Lung (tissue), 12 donors: ENCODE results near the gene SAP30BP. TPM values are rescaled to one million over a fixed set of nuclear protein-coding genes. Genes with fewer than 3 reads are reported as not detected.

Source experiments
- ATAC-seq: fragments of 200-7000 bp; cut with Tn5 transposase; one replicate; pipeline ENCODE4 v1.9.1; 2020; ENCODE audit warnings: moderate number of reproducible peaks; ENCODE audit not compliant: insufficient read depth, low FRiP score
- DNase-seq, 3 donors: peaks; one replicate each; pipeline ENCODE4 v3.0.0-alpha.2; 2013 to 2017
- H3K27ac ChIP-seq, 2 donors: one replicate each; pipeline ENCODE4 v1.5.1; 2013; ENCODE audit warnings: mild to moderate bottlenecking in 2 of 2, moderate library complexity in 2 of 2, control low read depth in 1 of 2, inconsistent platforms in 1 of 2, low read depth in 1 of 2, low read length in 1 of 2
- H3K27me3 ChIP-seq, 3 donors: one replicate each; pipeline ENCODE4 v1.5.1; 2013; ENCODE audit warnings: low read length in 2 of 3; ENCODE audit not compliant: control insufficient read depth in 3 of 3, insufficient read depth in 3 of 3
- H3K36me3 ChIP-seq, 4 donors: one replicate each; pipeline ENCODE4 v1.5.1; 2013; ENCODE audit warnings: low read length in 4 of 4, mild to moderate bottlenecking in 1 of 4, moderate library complexity in 1 of 4; ENCODE audit not compliant: control insufficient read depth in 4 of 4, insufficient read depth in 4 of 4
- H3K4me1 ChIP-seq, 5 donors: one replicate each; pipeline ENCODE4 v1.5.1; 2013; ENCODE audit warnings: low read length in 5 of 5, mild to moderate bottlenecking in 2 of 5, moderate library complexity in 1 of 5; ENCODE audit not compliant: control insufficient read depth in 5 of 5, insufficient read depth in 5 of 5
- H3K4me3 ChIP-seq: one replicate; pipeline ENCODE4 v1.5.1; 2013; ENCODE audit warnings: mild to moderate bottlenecking, control low read depth, moderate library complexity
- H3K9ac ChIP-seq, 2 donors: one replicate each; pipeline ENCODE4 v1.5.1; 2013; ENCODE audit warnings: low read length in 2 of 2, control low read depth in 1 of 2; ENCODE audit not compliant: insufficient read depth in 1 of 2
- H3K9me3 ChIP-seq, 4 donors: one replicate each; pipeline ENCODE4 v1.5.1; 2013; ENCODE audit warnings: low read length in 3 of 4, mild to moderate bottlenecking in 1 of 4, moderate library complexity in 1 of 4; ENCODE audit not compliant: control insufficient read depth in 4 of 4, insufficient read depth in 3 of 4
- WGBS, 2 donors: extraction: QIAGEN DNeasy Blood & Tissue Kit; methylation state at CpG; one replicate each; pipeline ENCODE4 v1.1.7; 2013; 5-methylcytosine and 5-hydroxymethylcytosine counted together
- polyA plus RNA-seq, 2 donors: library from polyadenylated mRNA; stranded (reverse); fragments of 200-250 nt; gene quantifications; one replicate each; pipeline ENCODE4 v1.2.1, GENCODE V29; 2013
- total RNA-seq, 2 donors: library from RNA; depleted of rRNA in 1 of 2; stranded (reverse); fragments of >200 nt in 1 of 2; gene quantifications; one replicate each; pipeline ENCODE4 v1.2.1, GENCODE V29; 2014 to 2021
- TF ChIP-seq, protein P1 (sequence below): IDR thresholded peaks from 2 replicates; pipeline ENCODE4 v1.5.1; 2012; ENCODE audit warnings: mild to moderate bottlenecking; ENCODE audit errors: control extremely low read depth, extremely low read depth
- donor health status: control.
- donor health status: control.
- donor health status: Bipolar disorder and iron deficiency.
- donor health status: healthy.
- donor health status: DM: yes; HTN: yes; CAD: no.

SAP30BP gene
- total and polyA plus RNA-seq, 4 donors, result 46.5 to 82.9 (median 77.3) TPM

DNA sequence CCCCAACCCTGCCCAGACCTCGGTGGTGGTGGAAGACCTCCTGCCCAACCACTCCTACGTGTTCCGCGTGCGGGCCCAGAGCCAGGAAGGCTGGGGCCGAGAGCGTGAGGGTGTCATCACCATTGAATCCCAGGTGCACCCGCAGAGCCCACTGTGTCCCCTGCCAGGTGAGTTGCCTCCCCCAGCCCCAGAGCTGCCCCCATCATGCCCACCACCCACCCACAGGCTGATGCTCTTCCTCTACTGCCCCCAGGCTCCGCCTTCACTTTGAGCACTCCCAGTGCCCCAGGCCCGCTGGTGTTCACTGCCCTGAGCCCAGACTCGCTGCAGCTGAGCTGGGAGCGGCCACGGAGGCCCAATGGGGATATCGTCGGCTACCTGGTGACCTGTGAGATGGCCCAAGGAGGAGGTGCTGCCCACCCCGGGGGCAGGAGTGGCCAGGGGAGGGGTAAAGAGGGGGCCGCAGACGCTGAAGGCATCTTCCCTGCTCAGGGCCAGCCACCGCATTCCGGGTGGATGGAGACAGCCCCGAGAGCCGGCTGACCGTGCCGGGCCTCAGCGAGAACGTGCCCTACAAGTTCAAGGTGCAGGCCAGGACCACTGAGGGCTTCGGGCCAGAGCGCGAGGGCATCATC is 89.4 kb downstream of the SAP30BP start:
- Histone ChIP-seq H3K4me3 (no peak overlapping the region), H3K27me3 (no peaks in the 10 kb centered on the region), H3K9ac (no peak overlapping the region), H3K4me1 (peaks cover 0 to 14% (median 2%) of the 10 kb centered on the region in 5 donors), H3K27ac (no peak overlapping the region), H3K36me3 (peaks cover 0 to 22% (median 0%) of the 10 kb centered on the region in 4 donors), H3K9me3 (peaks cover 0 to 2% (median 0%) of the 10 kb centered on the region in 4 donors)
- DNase-seq, result no peak
- TF ChIP-seq, protein P1, sequence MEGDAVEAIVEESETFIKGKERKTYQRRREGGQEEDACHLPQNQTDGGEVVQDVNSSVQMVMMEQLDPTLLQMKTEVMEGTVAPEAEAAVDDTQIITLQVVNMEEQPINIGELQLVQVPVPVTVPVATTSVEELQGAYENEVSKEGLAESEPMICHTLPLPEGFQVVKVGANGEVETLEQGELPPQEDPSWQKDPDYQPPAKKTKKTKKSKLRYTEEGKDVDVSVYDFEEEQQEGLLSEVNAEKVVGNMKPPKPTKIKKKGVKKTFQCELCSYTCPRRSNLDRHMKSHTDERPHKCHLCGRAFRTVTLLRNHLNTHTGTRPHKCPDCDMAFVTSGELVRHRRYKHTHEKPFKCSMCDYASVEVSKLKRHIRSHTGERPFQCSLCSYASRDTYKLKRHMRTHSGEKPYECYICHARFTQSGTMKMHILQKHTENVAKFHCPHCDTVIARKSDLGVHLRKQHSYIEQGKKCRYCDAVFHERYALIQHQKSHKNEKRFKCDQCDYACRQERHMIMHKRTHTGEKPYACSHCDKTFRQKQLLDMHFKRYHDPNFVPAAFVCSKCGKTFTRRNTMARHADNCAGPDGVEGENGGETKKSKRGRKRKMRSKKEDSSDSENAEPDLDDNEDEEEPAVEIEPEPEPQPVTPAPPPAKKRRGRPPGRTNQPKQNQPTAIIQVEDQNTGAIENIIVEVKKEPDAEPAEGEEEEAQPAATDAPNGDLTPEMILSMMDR, result no peak
- WGBS, 2 donors, result 93 to 94% methylated on average over 26 to 28 of the region's 29 CpGs
- ATAC-seq, result no peak

DNA sequence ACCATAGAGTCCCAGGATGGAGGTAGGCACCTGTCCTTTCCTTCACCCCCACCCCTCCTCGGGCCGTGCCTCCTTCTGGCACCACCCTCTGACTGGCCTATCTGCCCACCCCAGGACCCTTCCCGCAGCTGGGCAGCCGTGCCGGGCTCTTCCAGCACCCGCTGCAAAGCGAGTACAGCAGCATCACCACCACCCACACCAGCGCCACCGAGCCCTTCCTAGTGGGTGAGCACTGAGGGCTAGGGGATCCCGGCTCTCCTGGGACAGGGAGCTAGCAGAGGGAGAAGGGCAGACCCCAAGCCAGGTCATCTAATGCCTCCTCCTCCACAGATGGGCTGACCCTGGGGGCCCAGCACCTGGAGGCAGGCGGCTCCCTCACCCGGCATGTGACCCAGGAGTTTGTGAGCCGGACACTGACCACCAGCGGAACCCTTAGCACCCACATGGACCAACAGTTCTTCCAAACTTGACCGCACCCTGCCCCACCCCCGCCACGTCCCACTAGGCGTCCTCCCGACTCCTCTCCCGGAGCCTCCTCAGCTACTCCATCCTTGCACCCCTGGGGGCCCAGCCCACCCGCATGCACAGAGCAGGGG is 90.0 kb downstream of the SAP30BP start:
- Histone ChIP-seq H3K36me3 (peaks cover 0 to 22% (median 0%) of the 10 kb centered on the region in 4 donors), H3K4me1 (peaks cover 0 to 14% (median 2%) of the 10 kb centered on the region in 5 donors), H3K27ac (no peak overlapping the region), H3K4me3 (no peak overlapping the region), H3K27me3 (no peaks in the 10 kb centered on the region), H3K9me3 (peaks cover 0 to 2% (median 0%) of the 10 kb centered on the region in 4 donors), H3K9ac (no peak overlapping the region)
- ATAC-seq (no peak), DNase-seq (no peak)
- WGBS, 2 donors, result 90 to 93% methylated on average over 21 of the region's 21 CpGs
- TF ChIP-seq, protein P1, result no peak

Other genes with a start within 250 kb of the SAP30BP start
- 10 to 100 TPM; 60.2 to 82.3 TPM for gene TMEM94, start 210.7 kb upstream of the SAP30BP start, total RNA-seq
- 10 to 100 TPM; 40.0 to 46.4 TPM for gene TMEM94, start 210.7 kb upstream of the SAP30BP start, polyA plus RNA-seq
- gene CASKIN2, start 151.8 kb upstream of the SAP30BP start, total RNA-seq, result 10 to 100 TPM; 44.1 to 81.5 TPM
- gene CASKIN2, start 151.8 kb upstream of the SAP30BP start, polyA plus RNA-seq, result 10 to 100 TPM; 22.3 to 26.1 TPM
- gene TSEN54, start 150.8 kb upstream of the SAP30BP start, total RNA-seq, result 10 to 100 TPM; 18.4 to 22.4 TPM
- 10 to 100 TPM; 20.9 to 36.5 TPM for gene TSEN54, start 150.8 kb upstream of the SAP30BP start, polyA plus RNA-seq
- 100 to 1,000 TPM; 103 to 199 TPM for gene LLGL2, start 141.6 kb upstream of the SAP30BP start, total RNA-seq
- 100 to 1,000 TPM in 1 of 2 donors, 10 to 100 TPM in 1; 80.5 to 195 TPM for gene LLGL2, start 141.6 kb upstream of the SAP30BP start, polyA plus RNA-seq
- gene MYO15B, start 79.5 kb upstream of the SAP30BP start, total RNA-seq, result 100 to 1,000 TPM; 194 to 197 TPM
- gene MYO15B, start 79.5 kb upstream of the SAP30BP start, polyA plus RNA-seq, result 100 to 1,000 TPM in 1 of 2 donors, 10 to 100 TPM in 1; 84.5 to 141 TPM
- 1 to 10 TPM; 5.5 to 7.5 TPM for gene SMIM5, start 33.9 kb upstream of the SAP30BP start, total RNA-seq
- gene SMIM5, start 33.9 kb upstream of the SAP30BP start, polyA plus RNA-seq, result 1 to 10 TPM; 2.2 to 2.3 TPM
- 10 to 100 TPM; 31.2 to 32.5 TPM for gene RECQL5, start 184 bp upstream of the SAP30BP start, total RNA-seq
- gene RECQL5, start 184 bp upstream of the SAP30BP start, polyA plus RNA-seq, result 10 to 100 TPM; 16.4 to 28.5 TPM
- gene ITGB4, start 54.1 kb downstream of the SAP30BP start, total RNA-seq, result 10 to 100 TPM; 11.1 to 47.8 TPM
- 10 to 100 TPM; 11.4 to 18.1 TPM for gene ITGB4, start 54.1 kb downstream of the SAP30BP start, polyA plus RNA-seq
- gene GALK1, start 97.9 kb downstream of the SAP30BP start, total RNA-seq, result 10 to 100 TPM; 23.0 to 52.9 TPM
- gene GALK1, start 97.9 kb downstream of the SAP30BP start, polyA plus RNA-seq, result 10 to 100 TPM; 35.2 to 70.5 TPM
- gene UNK, start 117.5 kb downstream of the SAP30BP start, total RNA-seq, result 10 to 100 TPM; 32.8 to 72.4 TPM
- gene UNK, start 117.5 kb downstream of the SAP30BP start, polyA plus RNA-seq, result 10 to 100 TPM; 15.5 to 18.7 TPM
- 100 to 1,000 TPM in 1 of 2 donors, 10 to 100 TPM in 1; 56.6 to 110 TPM for gene UNC13D, start 177.1 kb downstream of the SAP30BP start, total RNA-seq
- 10 to 100 TPM; 61.2 to 85.2 TPM for gene UNC13D, start 177.1 kb downstream of the SAP30BP start, polyA plus RNA-seq
- gene WBP2, start 188.0 kb downstream of the SAP30BP start, total RNA-seq, result 100 to 1,000 TPM in 1 of 2 donors, 10 to 100 TPM in 1; 67.2 to 127 TPM
- gene WBP2, start 188.0 kb downstream of the SAP30BP start, polyA plus RNA-seq, result 100 to 1,000 TPM; 143 to 195 TPM
- gene TRIM47, start 211.2 kb downstream of the SAP30BP start, total RNA-seq, result 10 to 100 TPM; 23.5 to 78.3 TPM
- 10 to 100 TPM; 22.9 to 32.4 TPM for gene TRIM47, start 211.2 kb downstream of the SAP30BP start, polyA plus RNA-seq
- 10 to 100 TPM; 12.7 to 32.9 TPM for gene TRIM65, start 229.6 kb downstream of the SAP30BP start, total RNA-seq
- 10 to 100 TPM; 14.6 to 27.8 TPM for gene TRIM65, start 229.6 kb downstream of the SAP30BP start, polyA plus RNA-seq
- gene MRPL38, start 237.5 kb downstream of the SAP30BP start, total RNA-seq, result 100 to 1,000 TPM in 1 of 2 donors, 10 to 100 TPM in 1; 47.8 to 105 TPM
- 10 to 100 TPM; 52.0 to 80.1 TPM for gene MRPL38, start 237.5 kb downstream of the SAP30BP start, polyA plus RNA-seq